Measurements from ENCODE around the gene TPST2.

TPST2 gene

DNA sequence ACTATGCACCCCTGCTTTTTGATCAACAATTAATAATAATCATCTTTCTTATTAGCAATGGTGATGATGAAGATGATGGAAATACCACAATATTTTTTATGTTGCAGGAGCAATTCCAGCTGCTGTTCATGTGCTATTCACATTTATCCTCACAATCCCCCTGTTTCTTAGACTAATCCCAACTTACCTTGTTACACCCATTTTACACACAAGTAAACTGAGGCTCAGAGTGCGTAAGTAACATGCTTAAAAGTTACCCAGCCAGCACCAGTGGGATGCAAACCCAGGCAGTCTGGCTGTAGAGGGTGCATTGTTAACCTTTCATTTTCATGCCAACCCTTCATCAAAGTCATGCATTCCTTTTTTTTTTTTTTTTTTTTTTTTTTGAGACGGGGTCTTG is 30.3 kb upstream of the TPST2 start:
- no peak for TF ChIP-seq CTCF (IDR thresholded peaks at IDR 0.05; ENCODE audit: unreplicated experiment in 3 of 3)
- H3K27ac Mint-ChIP-seq, result peak overlapping the region in 1 of 3 experiments; percentile 13
- peaks cover 11% of the 10 kb centered on the region for H3K27me3 Mint-ChIP-seq (ENCODE audit: low read depth)
- no peaks in the 10 kb centered on the region for H3K36me3 Mint-ChIP-seq (ENCODE audit: low read depth)
- no peak overlapping the region for H3K4me3 Mint-ChIP-seq
- peaks cover 29% of the 10 kb centered on the region for H3K4me1 Mint-ChIP-seq
- H3K9me3 Mint-ChIP-seq, result no peaks in the 10 kb centered on the region

GRCh38 chr22:26619510-26619909 is 29.6 kb upstream of the TPST2 start:
- TF ChIP-seq CTCF (IDR thresholded peaks at IDR 0.05; ENCODE audit: unreplicated experiment in 3 of 3), result no peak
- Mint-ChIP-seq H3K36me3 (ENCODE audit: low read depth) (no peaks in the 10 kb centered on the region), H3K27me3 (ENCODE audit: low read depth) (peaks cover 12% of the 10 kb centered on the region), H3K4me1 (peaks cover 31% of the 10 kb centered on the region), H3K27ac (no peak overlapping the region), H3K4me3 (no peak overlapping the region), H3K9me3 (no peaks in the 10 kb centered on the region)

GRCh38 chr22:26618455-26618854 is 28.5 kb upstream of the TPST2 start:
- no peak for TF ChIP-seq CTCF (IDR thresholded peaks at IDR 0.05; ENCODE audit: unreplicated experiment in 3 of 3)
- H3K36me3 Mint-ChIP-seq (ENCODE audit: low read depth), result no peaks in the 10 kb centered on the region
- H3K9me3 Mint-ChIP-seq, result no peaks in the 10 kb centered on the region
- peaks cover 23% of the 10 kb centered on the region for H3K27me3 Mint-ChIP-seq (ENCODE audit: low read depth)
- H3K4me3 Mint-ChIP-seq, result no peak overlapping the region
- no peak overlapping the region for H3K27ac Mint-ChIP-seq
- peaks cover 37% of the 10 kb centered on the region for H3K4me1 Mint-ChIP-seq

GRCh38 chr22:26617271-26618199 is 27.6 kb upstream of the TPST2 start, which contains the start of gene CRYBB1:
Gene CRYBB1, minus strand, starts transcription at chr22:26618027. Its CDS starts 1,708 bp downstream, at chr22:26616319.
- TF ChIP-seq CTCF (IDR thresholded peaks at IDR 0.05; ENCODE audit: unreplicated experiment in 3 of 3), result no peak
- peaks cover 26% of the 10 kb centered on the region for H3K27me3 Mint-ChIP-seq (ENCODE audit: low read depth)
- no peaks in the 10 kb centered on the region for H3K36me3 Mint-ChIP-seq (ENCODE audit: low read depth)
- H3K9me3 Mint-ChIP-seq, result no peaks in the 10 kb centered on the region
- no peak within 1 kb of the TSS for H3K4me3 Mint-ChIP-seq
- H3K27ac Mint-ChIP-seq, result peak within 1 kb of the TSS; percentile 18 to 46 (median 20)
- H3K4me1 Mint-ChIP-seq, result peaks cover 37% of the 10 kb centered on the region

- Mint-ChIP-seq H3K27me3 (ENCODE audit: low read depth) (peaks cover 32% of the 10 kb centered on the region), H3K4me1 (peaks cover 37% of the 10 kb centered on the region), H3K27ac (peak overlapping the region; percentile 13 to 46 (median 18)), H3K36me3 (ENCODE audit: low read depth) (no peaks in the 10 kb centered on the region), H3K9me3 (no peaks in the 10 kb centered on the region), H3K4me3 (no peak overlapping the region)
- no peak for TF ChIP-seq CTCF (IDR thresholded peaks at IDR 0.05; ENCODE audit: unreplicated experiment in 3 of 3)
These were observed 26.7 kb upstream of the TPST2 start for GRCh38 chr22:26616650-26617049.

Data from nephron (organoid).